Measurements from ENCODE around the gene CARMIL1.

The CARMIL1 gene

DNA sequence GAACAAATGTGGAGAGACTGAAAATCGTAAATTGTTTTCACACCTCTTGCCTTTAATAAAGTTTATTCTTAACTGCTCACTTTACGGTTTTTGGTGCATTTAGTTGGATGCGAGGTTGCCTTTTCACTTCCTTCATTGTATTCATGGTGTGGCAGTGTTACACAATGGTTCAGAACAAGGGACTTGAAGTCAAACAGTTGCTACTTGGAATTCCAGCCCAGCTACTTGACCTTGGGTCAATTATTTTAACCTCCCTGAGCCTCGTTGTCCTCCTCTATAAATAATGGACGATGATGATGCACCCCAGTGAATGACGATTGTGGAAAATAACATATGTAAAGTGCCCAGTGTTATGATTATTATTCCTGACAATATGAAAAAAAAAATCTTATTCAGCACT lies 72.3 kb downstream of the CARMIL1 start:
- H3K9me3 ChIP-seq (ENCODE audit: control insufficient read depth in 2 of 2, low read length in 2 of 2) = no peaks in the 10 kb centered on the region
- no peak overlapping the region for H3K4me3 ChIP-seq (ENCODE audit: low read length in 2 of 2)
- no peaks in the 10 kb centered on the region for H3K36me3 ChIP-seq (ENCODE audit: control insufficient read depth in 2 of 2, insufficient read depth in 2 of 2, low read length in 2 of 2)
- H3K27ac ChIP-seq (ENCODE audit: low read length) = no peak overlapping the region
- no peaks in the 10 kb centered on the region for H3K27me3 ChIP-seq (ENCODE audit: control insufficient read depth in 1 of 2, insufficient read depth in 2 of 2, low read length in 2 of 2)
- H3K4me1 ChIP-seq (ENCODE audit: control insufficient read depth, insufficient read depth, low read length) = peaks cover 2% of the 10 kb centered on the region
- no peak overlapping the region for H3K9ac ChIP-seq (ENCODE audit: low read length in 2 of 2)

DNA sequence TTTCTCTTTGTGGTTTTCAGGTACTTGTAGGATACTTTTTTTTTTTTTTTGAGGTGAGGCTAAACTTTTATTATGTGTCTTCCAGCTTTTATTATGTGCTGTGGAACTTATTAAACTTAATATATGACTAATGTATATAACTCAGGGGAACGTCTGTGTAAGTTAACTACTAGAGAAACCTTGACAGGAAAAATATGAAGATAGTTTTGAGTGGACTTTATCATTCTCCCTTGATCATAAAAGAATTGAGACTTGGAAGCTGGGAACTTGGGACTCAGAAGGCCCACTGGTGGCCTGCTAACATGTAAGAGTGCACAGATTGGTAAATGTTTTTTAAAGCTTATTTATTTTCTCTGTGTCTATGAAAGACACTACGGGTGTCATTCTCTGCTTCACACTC lies 73.1 kb downstream of the CARMIL1 start:
- no peak overlapping the region for H3K27ac ChIP-seq (ENCODE audit: low read length)
- H3K27me3 ChIP-seq (ENCODE audit: control insufficient read depth in 1 of 2, insufficient read depth in 2 of 2, low read length in 2 of 2) = no peaks in the 10 kb centered on the region
- no peak overlapping the region for H3K9ac ChIP-seq (ENCODE audit: low read length in 2 of 2)
- no peaks in the 10 kb centered on the region for H3K9me3 ChIP-seq (ENCODE audit: control insufficient read depth in 2 of 2, low read length in 2 of 2)
- H3K36me3 ChIP-seq (ENCODE audit: control insufficient read depth in 2 of 2, insufficient read depth in 2 of 2, low read length in 2 of 2) = no peaks in the 10 kb centered on the region
- H3K4me1 ChIP-seq (ENCODE audit: control insufficient read depth, insufficient read depth, low read length) = peaks cover 2% of the 10 kb centered on the region
- no peak overlapping the region for H3K4me3 ChIP-seq (ENCODE audit: low read length in 2 of 2)

DNA sequence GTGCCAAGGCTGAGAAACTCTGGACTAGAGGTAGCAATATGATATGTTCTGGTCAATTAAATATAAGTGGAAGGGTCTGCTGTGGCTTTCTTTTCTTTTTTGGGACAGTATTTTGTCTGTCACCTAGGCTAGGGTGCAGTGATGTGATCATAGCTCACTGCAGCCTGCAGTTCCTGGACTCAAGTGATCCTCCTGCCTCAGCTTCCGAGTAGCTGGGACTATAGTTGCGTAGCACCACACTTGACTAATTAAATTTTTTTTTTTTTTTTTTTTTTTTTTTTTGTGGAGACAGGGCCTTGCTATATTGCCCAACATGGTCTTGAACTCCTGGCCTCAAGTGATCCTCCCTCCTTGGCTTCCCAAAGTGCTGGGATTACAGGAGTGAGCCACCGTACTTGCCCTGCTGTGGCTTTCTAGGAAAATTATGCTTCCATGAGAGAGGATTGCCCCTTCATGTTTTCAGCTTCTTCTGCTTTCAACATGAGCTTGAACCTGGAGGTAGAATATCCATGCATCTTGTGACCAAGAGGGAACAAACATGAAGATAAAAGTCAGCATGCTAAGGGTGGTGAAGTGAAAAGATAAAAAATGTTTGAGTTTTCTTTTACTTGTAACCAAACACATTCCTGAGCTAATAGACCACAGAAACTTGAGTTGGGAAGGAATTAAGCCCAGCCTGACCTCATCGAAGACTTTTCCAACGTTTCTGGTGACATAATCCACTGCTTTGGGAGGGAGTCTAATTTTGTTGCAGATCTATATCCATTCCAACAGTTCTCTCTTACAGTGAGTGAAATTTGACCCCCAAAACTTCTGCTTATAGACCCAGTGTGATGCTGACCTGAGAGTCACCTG lies 75.1 kb downstream of the CARMIL1 start:
- Histone ChIP-seq H3K27ac (ENCODE audit: low read length) (no peak overlapping the region), H3K9ac (ENCODE audit: low read length in 2 of 2) (no peak overlapping the region), H3K27me3 (ENCODE audit: control insufficient read depth in 1 of 2, insufficient read depth in 2 of 2, low read length in 2 of 2) (no peaks in the 10 kb centered on the region), H3K9me3 (ENCODE audit: control insufficient read depth in 2 of 2, low read length in 2 of 2) (no peaks in the 10 kb centered on the region), H3K4me1 (ENCODE audit: control insufficient read depth, insufficient read depth, low read length) (peaks cover 5% of the 10 kb centered on the region), H3K4me3 (ENCODE audit: low read length in 2 of 2) (no peak overlapping the region), H3K36me3 (ENCODE audit: control insufficient read depth in 2 of 2, insufficient read depth in 2 of 2, low read length in 2 of 2) (no peaks in the 10 kb centered on the region)

DNA sequence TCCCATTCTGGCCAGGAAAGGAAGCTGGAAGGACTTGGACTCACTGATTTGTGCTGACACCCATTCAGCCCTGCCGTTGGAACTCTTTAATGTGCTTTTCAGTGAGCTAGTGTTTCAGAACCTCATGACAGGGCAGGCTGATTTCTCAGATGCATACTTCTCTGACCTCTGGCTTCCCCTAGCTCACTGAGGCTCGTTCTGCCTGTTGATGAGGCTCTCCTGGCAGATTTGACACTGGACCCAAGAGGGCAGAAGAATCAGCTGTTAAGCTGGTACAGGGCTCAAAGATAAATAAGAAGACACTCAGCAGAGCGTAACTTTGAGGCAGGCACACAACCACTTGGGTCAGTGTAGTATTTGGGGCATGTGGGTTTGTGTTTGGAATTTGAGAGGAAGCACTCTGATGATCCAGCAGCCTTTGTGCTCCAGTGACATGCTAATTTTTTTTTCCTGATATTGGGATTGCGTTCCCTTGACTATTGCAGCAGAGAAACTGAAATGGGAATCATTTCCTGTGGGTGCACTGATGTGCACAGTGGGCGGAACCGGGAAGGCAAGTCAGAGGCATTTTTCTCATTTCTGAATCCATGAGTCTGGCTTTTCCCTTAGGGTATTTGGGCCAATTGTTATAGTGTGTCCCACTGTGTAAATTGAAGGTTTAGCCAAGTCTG lies 80.2 kb downstream of the CARMIL1 start:
- peak overlapping the region in 1 of 2 donors; percentile 7 for H3K9ac ChIP-seq (ENCODE audit: low read length in 2 of 2)
- no peak overlapping the region for H3K4me3 ChIP-seq (ENCODE audit: low read length in 2 of 2)
- peaks cover 6% of the 10 kb centered on the region for H3K4me1 ChIP-seq (ENCODE audit: control insufficient read depth, insufficient read depth, low read length)
- peak overlapping the region; percentile 65 for H3K27ac ChIP-seq (ENCODE audit: low read length)
- H3K9me3 ChIP-seq (ENCODE audit: control insufficient read depth in 2 of 2, low read length in 2 of 2) = no peaks in the 10 kb centered on the region
- no peaks in the 10 kb centered on the region for H3K27me3 ChIP-seq (ENCODE audit: control insufficient read depth in 1 of 2, insufficient read depth in 2 of 2, low read length in 2 of 2)
- H3K36me3 ChIP-seq (ENCODE audit: control insufficient read depth in 2 of 2, insufficient read depth in 2 of 2, low read length in 2 of 2) = no peaks in the 10 kb centered on the region

DNA sequence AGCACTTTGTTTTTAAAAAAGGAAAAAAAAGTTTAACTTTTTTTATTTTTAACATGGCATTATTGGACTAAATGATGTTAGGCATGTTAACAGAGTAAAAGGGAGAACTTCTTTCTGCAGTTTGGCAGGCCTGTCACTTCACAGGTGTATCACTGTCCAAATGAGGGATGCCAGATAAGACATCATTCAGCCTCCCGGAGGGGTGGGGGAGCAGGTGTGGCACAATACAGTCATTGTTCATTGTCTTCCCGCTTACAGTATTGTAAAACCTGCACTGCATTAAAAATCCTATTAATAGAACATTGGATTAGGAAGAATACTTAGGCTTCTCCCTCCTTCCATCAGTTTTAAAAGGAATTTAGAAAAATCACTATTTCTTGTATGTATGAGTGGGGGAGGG lies 80.7 kb downstream of the CARMIL1 start:
- H3K4me3 ChIP-seq (ENCODE audit: low read length in 2 of 2) = no peak overlapping the region
- no peak overlapping the region for H3K27ac ChIP-seq (ENCODE audit: low read length)
- no peak overlapping the region for H3K9ac ChIP-seq (ENCODE audit: low read length in 2 of 2)
- H3K27me3 ChIP-seq (ENCODE audit: control insufficient read depth in 1 of 2, insufficient read depth in 2 of 2, low read length in 2 of 2) = no peaks in the 10 kb centered on the region
- no peaks in the 10 kb centered on the region for H3K9me3 ChIP-seq (ENCODE audit: control insufficient read depth in 2 of 2, low read length in 2 of 2)
- H3K36me3 ChIP-seq (ENCODE audit: control insufficient read depth in 2 of 2, insufficient read depth in 2 of 2, low read length in 2 of 2) = no peaks in the 10 kb centered on the region
- peaks cover 6% of the 10 kb centered on the region for H3K4me1 ChIP-seq (ENCODE audit: control insufficient read depth, insufficient read depth, low read length)

DNA sequence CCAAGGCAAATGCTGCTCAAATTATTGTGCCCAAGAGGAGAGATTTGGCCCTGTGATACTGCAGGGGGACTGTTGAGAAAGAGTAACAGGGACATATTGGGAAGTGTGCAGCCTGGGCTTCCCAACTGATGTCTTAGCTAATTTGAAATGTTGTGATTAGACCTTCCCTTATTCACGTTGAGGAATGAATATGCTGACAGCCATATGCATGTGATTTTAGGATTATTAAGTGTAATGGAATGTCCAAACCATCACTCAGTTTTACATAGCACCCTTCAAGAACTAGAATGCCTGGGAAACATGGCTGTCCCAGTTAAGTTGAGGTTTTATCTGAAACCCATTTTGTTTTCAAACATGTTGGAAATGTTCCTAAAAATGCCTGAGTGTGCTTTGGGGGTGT lies 81.4 kb downstream of the CARMIL1 start:
- no peaks in the 10 kb centered on the region for H3K27me3 ChIP-seq (ENCODE audit: control insufficient read depth in 1 of 2, insufficient read depth in 2 of 2, low read length in 2 of 2)
- no peak overlapping the region for H3K27ac ChIP-seq (ENCODE audit: low read length)
- peaks cover 6% of the 10 kb centered on the region for H3K4me1 ChIP-seq (ENCODE audit: control insufficient read depth, insufficient read depth, low read length)
- no peaks in the 10 kb centered on the region for H3K9me3 ChIP-seq (ENCODE audit: control insufficient read depth in 2 of 2, low read length in 2 of 2)
- H3K9ac ChIP-seq (ENCODE audit: low read length in 2 of 2) = no peak overlapping the region
- H3K4me3 ChIP-seq (ENCODE audit: low read length in 2 of 2) = no peak overlapping the region
- H3K36me3 ChIP-seq (ENCODE audit: control insufficient read depth in 2 of 2, insufficient read depth in 2 of 2, low read length in 2 of 2) = no peaks in the 10 kb centered on the region

DNA sequence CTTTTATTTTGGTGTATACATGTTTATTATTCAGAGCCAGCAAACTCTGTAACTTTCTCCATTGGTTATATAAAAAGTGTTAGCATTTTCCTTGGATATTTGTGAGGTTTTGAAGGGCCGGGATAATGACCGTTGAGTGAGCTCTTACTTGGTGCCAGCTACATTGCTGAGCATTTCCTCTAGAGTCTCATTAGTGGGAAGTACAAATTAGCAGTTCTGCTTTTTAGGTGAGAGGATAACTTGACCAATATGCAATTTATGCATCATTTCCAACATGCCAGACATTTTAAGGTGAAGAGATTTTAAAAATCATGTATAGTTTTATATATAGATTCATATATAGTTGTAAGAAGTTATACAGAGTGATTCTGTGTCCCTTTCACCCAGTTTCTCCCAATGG lies 84.3 kb downstream of the CARMIL1 start:
- no peak overlapping the region for H3K27ac ChIP-seq (ENCODE audit: low read length)
- peaks cover 6% of the 10 kb centered on the region for H3K4me1 ChIP-seq (ENCODE audit: control insufficient read depth, insufficient read depth, low read length)
- H3K9ac ChIP-seq (ENCODE audit: low read length in 2 of 2) = no peak overlapping the region
- H3K36me3 ChIP-seq (ENCODE audit: control insufficient read depth in 2 of 2, insufficient read depth in 2 of 2, low read length in 2 of 2) = no peaks in the 10 kb centered on the region
- H3K9me3 ChIP-seq (ENCODE audit: control insufficient read depth in 2 of 2, low read length in 2 of 2) = no peaks in the 10 kb centered on the region
- no peak overlapping the region for H3K4me3 ChIP-seq (ENCODE audit: low read length in 2 of 2)
- H3K27me3 ChIP-seq (ENCODE audit: control insufficient read depth in 1 of 2, insufficient read depth in 2 of 2, low read length in 2 of 2) = no peaks in the 10 kb centered on the region

DNA sequence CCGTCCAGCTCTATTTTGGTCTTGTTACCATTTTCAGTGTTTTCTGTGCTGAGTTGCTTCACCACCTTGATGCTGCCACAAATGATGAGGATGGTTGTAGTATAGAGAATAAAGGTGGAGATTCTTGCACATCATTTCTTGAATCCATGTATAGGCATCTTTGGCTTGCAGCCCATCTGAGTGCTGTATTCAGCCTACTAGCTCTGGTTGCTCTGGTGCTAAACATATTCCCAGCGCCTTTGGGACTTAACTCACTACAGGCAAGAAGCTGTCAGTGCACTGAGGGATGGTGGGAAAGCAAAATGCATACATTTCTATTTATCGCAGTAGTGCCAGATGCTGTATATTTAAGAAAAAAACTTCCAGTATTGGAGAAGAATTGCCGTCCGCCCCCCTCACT lies 86.0 kb downstream of the CARMIL1 start:
- H3K27ac ChIP-seq (ENCODE audit: low read length) = no peak overlapping the region
- H3K4me1 ChIP-seq (ENCODE audit: control insufficient read depth, insufficient read depth, low read length) = peaks cover 9% of the 10 kb centered on the region
- no peaks in the 10 kb centered on the region for H3K27me3 ChIP-seq (ENCODE audit: control insufficient read depth in 1 of 2, insufficient read depth in 2 of 2, low read length in 2 of 2)

DNA sequence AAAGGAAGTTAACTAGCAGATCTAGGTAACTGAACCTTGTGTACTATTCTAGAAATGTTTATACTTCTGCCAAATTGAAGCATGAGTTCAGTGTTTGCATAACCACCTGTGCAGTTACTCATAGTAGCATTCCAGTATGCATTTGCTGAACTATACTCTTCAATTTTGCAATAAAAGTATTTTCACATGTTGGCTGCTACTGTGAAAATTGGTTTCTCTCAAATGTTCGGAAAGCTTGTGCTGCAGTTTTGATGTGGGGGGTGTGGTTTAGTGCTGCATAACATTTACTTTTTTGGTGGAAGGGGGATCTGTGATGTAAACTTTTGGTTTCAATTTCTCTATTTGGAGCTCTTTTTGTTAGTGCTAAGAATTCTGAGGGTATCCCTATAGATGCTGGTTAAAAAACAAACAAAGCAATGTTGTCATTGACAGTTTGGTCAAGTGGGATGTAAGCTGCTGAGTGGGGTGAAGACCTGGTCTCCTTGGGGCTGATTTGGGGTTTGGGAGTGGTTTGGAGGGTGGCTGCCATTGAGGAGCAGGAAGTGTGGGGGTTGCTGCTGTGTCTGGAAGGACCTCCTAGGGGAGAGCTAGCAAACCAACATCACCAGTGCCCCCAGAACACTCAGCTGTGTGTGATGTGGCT lies 87.8 kb downstream of the CARMIL1 start:
- peaks cover 8% of the 10 kb centered on the region for H3K4me1 ChIP-seq (ENCODE audit: control insufficient read depth, insufficient read depth, low read length)
- no peak overlapping the region for H3K9ac ChIP-seq (ENCODE audit: low read length in 2 of 2)
- H3K36me3 ChIP-seq (ENCODE audit: control insufficient read depth in 2 of 2, insufficient read depth in 2 of 2, low read length in 2 of 2) = no peaks in the 10 kb centered on the region
- no peaks in the 10 kb centered on the region for H3K9me3 ChIP-seq (ENCODE audit: control insufficient read depth in 2 of 2, low read length in 2 of 2)
- H3K27ac ChIP-seq (ENCODE audit: low read length) = no peak overlapping the region
- H3K27me3 ChIP-seq (ENCODE audit: control insufficient read depth in 1 of 2, insufficient read depth in 2 of 2, low read length in 2 of 2) = no peaks in the 10 kb centered on the region
- H3K4me3 ChIP-seq (ENCODE audit: low read length in 2 of 2) = no peak overlapping the region

More for the DNA sequence above, 86.0 kb downstream of the CARMIL1 start:
- H3K9ac ChIP-seq (ENCODE audit: low read length in 2 of 2) = no peak overlapping the region
- no peaks in the 10 kb centered on the region for H3K9me3 ChIP-seq (ENCODE audit: control insufficient read depth in 2 of 2, low read length in 2 of 2)
- no peak overlapping the region for H3K4me3 ChIP-seq (ENCODE audit: low read length in 2 of 2)
- no peaks in the 10 kb centered on the region for H3K36me3 ChIP-seq (ENCODE audit: control insufficient read depth in 2 of 2, insufficient read depth in 2 of 2, low read length in 2 of 2)

DNA sequence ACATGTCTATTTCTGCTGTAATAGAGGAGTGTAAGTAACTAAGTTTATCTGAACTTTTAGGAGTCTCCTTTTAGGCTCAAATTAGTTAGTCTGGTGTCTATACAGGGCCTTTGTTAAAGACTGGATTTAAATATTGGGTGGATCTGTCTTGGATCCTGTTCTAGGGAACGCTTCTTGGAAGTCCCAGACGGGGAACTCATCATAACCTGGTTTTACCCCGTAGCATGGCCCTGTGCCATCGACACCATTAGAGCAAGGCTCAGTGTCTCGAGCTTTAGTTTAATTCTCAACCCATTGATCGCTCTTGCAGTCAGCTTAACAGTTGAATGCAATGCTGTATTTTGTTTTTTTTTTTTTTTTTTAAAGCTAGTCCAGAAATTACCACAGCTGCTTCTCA lies 89.9 kb downstream of the CARMIL1 start:
- Histone ChIP-seq H3K9me3 (ENCODE audit: control insufficient read depth in 2 of 2, low read length in 2 of 2) (no peaks in the 10 kb centered on the region), H3K27ac (ENCODE audit: low read length) (no peak overlapping the region), H3K27me3 (ENCODE audit: control insufficient read depth in 1 of 2, insufficient read depth in 2 of 2, low read length in 2 of 2) (no peaks in the 10 kb centered on the region), H3K36me3 (ENCODE audit: control insufficient read depth in 2 of 2, insufficient read depth in 2 of 2, low read length in 2 of 2) (no peaks in the 10 kb centered on the region), H3K4me3 (ENCODE audit: low read length in 2 of 2) (no peak overlapping the region), H3K4me1 (ENCODE audit: control insufficient read depth, insufficient read depth, low read length) (peaks cover 8% of the 10 kb centered on the region), H3K9ac (ENCODE audit: low read length in 2 of 2) (no peak overlapping the region)
